HG03342 (cell line): ENCODE results near the gene FGF9.

Source experiments
- ATAC-seq: cut with Tn5 transposase; IDR thresholded peaks from one replicate; pipeline ENCODE4 v1.9.1; 2021; ENCODE audit warnings: mild to moderate bottlenecking, moderate library complexity; ENCODE audit not compliant: unreplicated experiment

The FGF9 gene

GRCh38 chr13:21752501-21752900, 81.6 kb downstream of the FGF9 start:
- ATAC-seq: no peak

DNA sequence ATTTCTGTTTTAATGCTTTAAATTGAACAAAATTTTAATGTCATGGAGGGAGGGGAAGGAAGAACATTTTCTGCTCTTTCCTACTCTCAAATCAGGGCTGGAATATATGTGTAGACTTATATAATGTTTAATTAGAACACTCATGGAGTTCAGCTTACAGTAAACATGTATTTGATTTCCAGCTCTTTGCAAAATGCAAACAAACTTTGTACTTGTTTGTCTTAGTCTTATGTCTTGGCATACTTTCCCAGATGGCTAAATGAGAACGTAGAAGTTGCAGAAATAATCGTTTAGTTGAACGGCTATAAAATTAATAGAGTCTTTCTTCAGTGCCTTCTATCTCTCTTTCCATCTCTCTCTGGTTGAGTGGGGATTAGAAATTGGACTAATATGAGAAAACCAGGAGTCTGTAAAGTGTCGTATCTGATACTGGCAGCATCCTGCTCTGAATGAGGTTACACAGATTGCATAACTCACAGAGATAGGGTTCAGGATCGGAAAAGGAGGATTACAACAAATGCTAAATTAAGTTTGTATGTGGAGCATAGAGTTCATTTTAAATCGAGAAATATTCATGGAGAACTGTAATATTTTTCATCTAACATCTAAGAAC, 82.3 kb downstream of the FGF9 start:
- no peak for ATAC-seq
